GM19193 (cell line): ENCODE measurements around the gene TMIGD2.

Experiments used
- POLR2A ChIP-seq: IDR thresholded peaks from 4 replicates; pipeline ENCODE4 v1.6.1; 2011; ENCODE audit not compliant: insufficient read depth, insufficient read length; ENCODE audit errors: extremely low read depth

The TMIGD2 gene, protein sequence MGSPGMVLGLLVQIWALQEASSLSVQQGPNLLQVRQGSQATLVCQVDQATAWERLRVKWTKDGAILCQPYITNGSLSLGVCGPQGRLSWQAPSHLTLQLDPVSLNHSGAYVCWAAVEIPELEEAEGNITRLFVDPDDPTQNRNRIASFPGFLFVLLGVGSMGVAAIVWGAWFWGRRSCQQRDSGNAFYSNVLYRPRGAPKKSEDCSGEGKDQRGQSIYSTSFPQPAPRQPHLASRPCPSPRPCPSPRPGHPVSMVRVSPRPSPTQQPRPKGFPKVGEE

GRCh38 chr19:4302243-4302640 lies at the start of gene TMIGD2:
Gene TMIGD2, minus strand, starts transcription at chr19:4302389. Its CDS starts 4 bp downstream, at chr19:4302385.
- no peak for TF ChIP-seq POLR2A

- TF ChIP-seq POLR2A: no peak
Measured at GRCh38 chr19:4350726-4351125, 48.5 kb upstream of the TMIGD2 start.

GRCh38 chr19:4350111-4350510 lies 47.9 kb upstream of the TMIGD2 start:
- no peak for TF ChIP-seq POLR2A

GRCh38 chr19:4347521-4347920 lies 45.3 kb upstream of the TMIGD2 start:
- TF ChIP-seq POLR2A: no peak

GRCh38 chr19:4346020-4346383 lies 43.8 kb upstream of the TMIGD2 start:
- TF ChIP-seq POLR2A: no peak

DNA sequence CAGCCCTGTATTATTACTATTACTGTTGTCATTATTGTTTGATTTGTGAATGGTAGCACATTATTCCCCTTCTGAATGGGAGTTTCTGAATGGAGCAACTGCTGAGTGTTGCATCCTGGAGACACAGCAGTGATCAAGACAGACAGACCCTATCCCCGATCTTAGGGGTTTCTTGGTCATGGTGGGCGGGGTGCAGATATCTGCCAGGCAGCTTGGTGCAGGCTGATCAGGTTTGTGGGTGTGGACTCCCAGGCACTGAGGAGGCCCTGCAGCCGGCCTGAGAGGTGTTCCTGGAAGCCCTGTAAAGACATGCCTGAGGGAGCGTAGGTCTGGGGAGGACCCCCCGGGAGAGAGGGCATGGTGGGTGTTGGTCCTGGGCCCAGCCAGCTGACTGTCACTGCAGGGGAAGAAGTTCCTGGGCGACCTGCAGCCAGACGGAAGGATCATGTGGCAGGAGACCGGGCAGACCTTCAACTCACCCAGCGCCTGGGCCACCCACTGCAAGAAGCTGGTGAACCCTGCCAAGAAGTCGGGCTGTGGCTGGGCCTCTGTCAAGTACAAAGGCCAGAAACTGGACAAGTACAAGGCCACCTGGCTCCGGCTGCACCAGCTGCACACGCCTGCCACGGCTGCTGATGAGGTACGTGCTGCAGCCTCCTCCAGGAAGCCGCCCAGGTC lies 43.3 kb upstream of the TMIGD2 start:
- no peak for TF ChIP-seq POLR2A

DNA sequence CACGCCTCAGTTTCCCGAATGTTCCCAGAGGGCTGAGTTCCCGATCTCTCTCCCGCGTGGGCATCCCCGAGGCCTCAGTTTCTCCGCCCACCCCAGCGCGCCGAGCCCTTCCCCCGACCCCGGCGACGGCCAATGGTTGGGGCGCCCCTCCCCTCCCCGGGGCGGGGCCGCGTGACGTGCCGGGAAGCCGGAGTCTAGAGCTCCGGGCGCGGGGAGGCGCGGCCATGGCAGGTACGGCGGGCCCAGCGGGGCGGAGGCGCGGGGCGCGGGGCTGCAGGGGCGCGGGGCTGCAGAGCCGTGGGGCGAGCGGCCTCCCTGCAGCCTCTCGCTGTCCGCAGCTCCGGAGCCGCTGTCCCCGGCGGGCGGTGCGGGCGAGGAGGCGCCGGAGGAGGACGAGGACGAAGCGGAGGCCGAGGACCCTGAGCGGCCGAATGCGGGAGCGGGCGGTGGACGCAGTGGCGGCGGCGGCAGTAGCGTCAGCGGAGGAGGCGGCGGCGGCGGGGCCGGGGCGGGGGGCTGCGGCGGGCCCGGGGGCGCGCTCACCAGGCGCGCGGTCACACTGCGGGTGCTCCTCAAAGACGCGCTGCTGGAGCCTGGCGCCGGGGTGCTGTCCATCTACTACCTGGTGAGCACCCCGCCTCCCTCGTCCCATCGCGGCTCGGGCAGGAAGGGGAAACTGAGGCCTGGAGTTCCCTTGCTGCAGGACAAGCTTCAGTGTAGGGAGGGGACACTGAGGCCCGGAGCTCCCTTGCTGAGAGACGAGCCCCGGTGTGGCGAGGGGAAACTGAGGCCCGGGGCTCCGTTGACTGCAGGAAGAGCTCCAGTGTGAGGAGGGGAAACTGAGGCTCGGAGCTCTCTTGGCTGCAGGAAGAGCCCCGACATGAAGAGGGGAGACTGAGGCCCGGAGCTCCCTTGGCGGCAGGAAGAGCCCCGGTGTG lies 41.5 kb upstream of the TMIGD2 start, which contains the start of gene MPND:
Gene MPND, plus strand, starts transcription at position 193 of the 938 bp plus-strand sequence. Its CDS starts 32 bp downstream, at position 225.
- peak; percentile 41 for TF ChIP-seq POLR2A

DNA sequence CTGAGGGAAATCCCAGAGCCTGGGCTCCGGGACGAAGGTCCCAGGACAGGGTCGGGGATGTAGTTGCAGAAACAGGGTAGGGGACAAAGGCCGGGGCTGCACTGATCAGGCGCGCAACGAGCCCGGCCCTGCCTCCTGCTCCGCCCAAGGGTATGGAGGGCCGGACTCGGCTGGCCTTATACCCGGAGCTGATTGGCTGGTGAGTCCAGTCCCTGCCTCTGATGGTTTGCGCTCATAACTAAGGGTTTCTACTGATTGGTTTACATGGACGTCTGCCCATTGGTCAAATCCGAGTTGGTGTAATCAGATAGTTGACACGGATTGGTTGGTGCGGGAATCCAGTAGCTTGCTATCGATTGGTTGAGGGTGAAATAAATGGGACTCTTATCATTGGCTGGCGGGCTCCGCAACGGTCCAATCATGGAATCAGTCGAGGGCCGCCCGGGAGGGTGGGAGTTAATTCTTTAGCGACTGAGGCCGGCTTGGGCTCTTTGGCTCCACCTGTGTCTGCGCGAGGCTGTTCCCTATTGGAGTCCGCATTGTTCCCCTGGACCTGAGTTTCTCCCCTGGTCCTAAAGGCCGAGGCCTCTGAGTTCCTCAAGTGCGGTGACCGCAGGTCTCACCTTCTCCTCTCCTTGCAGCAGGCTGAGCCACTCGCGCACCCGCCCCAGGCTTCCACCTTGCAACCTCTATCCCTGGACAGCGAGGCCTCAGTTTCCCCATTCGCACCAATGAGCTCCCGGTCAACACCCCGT lies 40.6 kb upstream of the TMIGD2 start:
- peak; percentile 91 for TF ChIP-seq POLR2A

DNA sequence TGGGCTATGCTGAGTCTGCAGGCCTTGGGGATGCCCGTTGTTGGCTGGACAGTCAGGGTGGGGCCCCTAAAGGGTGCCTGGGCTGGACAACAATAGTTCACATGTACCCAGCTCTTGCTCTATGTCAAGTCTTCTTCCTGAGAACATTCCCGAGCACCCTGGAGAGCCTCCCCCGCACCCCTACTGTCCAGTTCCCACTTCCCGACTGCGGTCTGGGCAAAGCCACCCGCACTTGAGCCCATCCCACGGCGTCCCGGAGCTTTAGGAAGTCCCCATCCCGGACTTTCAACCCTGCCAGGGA lies 40.1 kb upstream of the TMIGD2 start:
- no peak for TF ChIP-seq POLR2A

DNA sequence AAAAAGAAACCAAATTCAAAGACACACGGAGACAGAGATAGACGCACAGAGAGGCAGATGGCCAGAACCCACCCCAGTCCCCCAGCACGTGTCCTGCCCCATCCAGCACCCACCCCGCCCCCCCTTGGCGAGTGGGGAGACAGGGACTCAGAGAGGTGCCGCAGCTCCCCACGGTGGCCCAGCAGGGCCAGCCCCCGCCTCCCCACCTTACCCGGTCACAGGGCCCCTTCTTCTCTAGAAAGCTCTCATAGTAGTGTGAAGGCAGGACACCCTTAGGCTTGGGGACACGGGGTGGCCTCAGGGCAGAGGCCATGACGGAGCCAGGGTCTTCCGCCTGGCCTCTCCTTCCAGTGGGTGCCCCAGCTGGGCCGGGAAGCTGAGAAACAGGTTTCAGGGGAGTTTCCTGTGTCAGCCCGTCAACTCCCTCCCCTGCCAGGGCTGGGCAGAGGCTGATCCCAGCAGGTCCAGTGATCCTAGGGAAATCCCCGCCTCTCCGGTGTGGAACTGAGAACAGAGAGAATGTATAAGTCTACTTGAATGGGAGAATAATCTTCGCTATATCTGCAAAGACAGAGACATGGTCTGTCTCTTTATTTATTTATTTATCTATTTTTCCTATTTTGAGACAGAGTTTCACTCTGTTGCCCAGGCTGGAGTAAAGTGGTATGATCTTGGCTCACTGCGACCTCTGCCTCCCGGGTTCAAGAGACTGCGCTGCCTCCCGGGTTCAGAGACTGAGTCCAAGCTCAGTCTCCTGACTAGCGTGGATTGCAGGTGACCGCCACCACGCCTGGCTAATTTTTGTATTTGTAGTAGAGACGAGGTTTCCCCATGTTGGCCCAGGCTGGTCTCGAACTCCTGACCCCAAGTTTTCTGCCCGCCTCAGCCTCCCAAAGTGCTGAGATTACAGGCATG lies 36.5 kb upstream of the TMIGD2 start, which contains the start of gene STAP2:
Gene STAP2, minus strand, starts transcription at position 387 of the 915 bp plus-strand sequence. Its CDS starts 74 bp downstream, at position 313.
- peak; percentile 46 for TF ChIP-seq POLR2A

- TF ChIP-seq POLR2A: no peak
Measured at GRCh38 chr19:4337906-4338440, 35.8 kb upstream of the TMIGD2 start.

DNA sequence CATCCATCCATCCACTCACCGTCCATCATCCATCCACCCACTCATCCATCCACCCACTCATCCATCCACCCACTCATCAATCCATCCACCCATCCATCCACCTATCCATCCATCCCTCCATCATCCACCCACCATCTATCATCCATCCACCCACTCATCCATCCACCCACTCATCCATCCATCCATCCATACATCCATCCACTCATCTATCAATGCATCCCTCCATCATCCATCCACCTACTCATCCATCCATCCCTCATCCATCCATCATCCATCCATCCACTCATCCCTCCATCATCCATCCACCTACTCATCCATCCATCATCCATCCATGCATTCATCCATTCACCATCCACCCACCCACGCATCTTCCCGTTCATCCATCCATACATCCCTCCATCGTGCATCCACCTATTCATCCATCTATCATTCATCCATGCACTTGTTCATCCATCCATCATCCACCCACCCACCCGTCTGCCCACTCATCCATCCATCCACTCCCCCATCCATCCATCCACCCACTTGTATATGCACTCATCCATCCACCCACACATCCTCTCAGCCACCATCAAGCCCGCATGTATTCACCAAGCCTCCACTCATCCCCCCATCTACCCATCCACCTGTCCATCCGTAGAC lies 32.9 kb upstream of the TMIGD2 start:
- no peak for TF ChIP-seq POLR2A

DNA sequence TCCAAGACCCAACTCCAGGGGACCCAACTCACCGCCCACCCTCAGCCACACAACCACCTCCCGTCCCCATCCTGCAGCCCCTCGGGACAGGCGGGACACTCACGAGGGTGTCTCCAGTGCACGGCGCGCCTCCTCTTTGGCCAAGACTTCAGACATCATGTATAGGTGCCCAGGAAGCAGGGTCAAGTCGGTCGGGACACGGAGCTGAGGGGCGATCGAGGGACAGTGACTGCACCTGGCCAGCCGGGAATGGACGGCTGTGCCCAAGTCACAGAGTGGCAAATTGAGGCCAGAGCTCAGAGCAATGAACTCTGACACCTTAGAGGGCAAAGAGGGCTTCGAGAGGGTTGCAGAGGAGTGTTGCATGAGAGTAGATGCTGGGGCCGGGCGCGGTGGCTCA lies 27.7 kb upstream of the TMIGD2 start:
- no peak for TF ChIP-seq POLR2A
